B cell (primary cell): ENCODE data around the gene LENEP.

ENCODE experiments used
- CTCF ChIP-seq: fragments of 200-600 bp; IDR thresholded peaks from one replicate; pipeline ENCODE4 v1.8.0; 2022; ENCODE audit warnings: antibody characterized with exemption, mild to moderate bottlenecking
- EZH2 ChIP-seq: IDR thresholded peaks from 2 replicates; pipeline ENCODE4 v1.6.1; 2012; ENCODE audit warnings: borderline replicate concordance, low read depth, mild to moderate bottlenecking, moderate library complexity, low read length; ENCODE audit not compliant: insufficient read depth, poor library complexity, severe bottlenecking

GRCh38 chr1:155013632-155014031 is 20.2 kb downstream of the LENEP start:
- no peak for TF ChIP-seq EZH2
- no peak for TF ChIP-seq CTCF
